Measurements from ENCODE around the gene DDX51.

Gene DDX51

GRCh38 chr12:132164426-132164825 lies 20.3 kb upstream of the DDX51 start:
- H3K79me1 ChIP-seq (ENCODE audit: low read length), result no peaks in the 10 kb centered on the region
- no peak overlapping the region for H2BK120ac ChIP-seq (ENCODE audit: insufficient read depth, low read length, poor library complexity)
- no peak overlapping the region for H3K14ac ChIP-seq (ENCODE audit: low read length)
- H3K36me3 ChIP-seq (ENCODE audit: control insufficient read depth in 1 of 2, insufficient read depth in 2 of 2, low read length in 2 of 2), result no peaks in the 10 kb centered on the region
- H3K9ac ChIP-seq (ENCODE audit: low read length), result no peak overlapping the region
- H3K79me2 ChIP-seq (ENCODE audit: control insufficient read depth, insufficient read depth, low read length, poor library complexity), result no peaks in the 10 kb centered on the region
- 100% methylated on average over 2 of the region's 7 CpGs for WGBS (ENCODE audit: extremely low coverage, insufficient coverage, insufficient read length)
- no peak overlapping the region for H4K8ac ChIP-seq (ENCODE audit: low read depth, low read length)
- H3K9me3 ChIP-seq (ENCODE audit: insufficient read depth, low read depth, low read length), result peaks cover 4% of the 10 kb centered on the region
- H2BK12ac ChIP-seq (ENCODE audit: low read length), result no peak overlapping the region
- H3K18ac ChIP-seq (ENCODE audit: low read length), result no peak overlapping the region
- H2AFZ ChIP-seq (ENCODE audit: insufficient read depth, low read length, poor library complexity), result no peak overlapping the region
- no peak overlapping the region for H4K91ac ChIP-seq (ENCODE audit: low read depth, low read length)
- no peaks in the 10 kb centered on the region for H3K4me1 ChIP-seq (ENCODE audit: control insufficient read depth in 1 of 2, insufficient read depth in 2 of 2, low read length in 2 of 2)
- H3K4me3 ChIP-seq (ENCODE audit: low read depth, low read length), result no peak overlapping the region
- no peak overlapping the region for H3K4me2 ChIP-seq (ENCODE audit: low read length)
- H3K23ac ChIP-seq (ENCODE audit: low read length), result no peak overlapping the region
- H3K27me3 ChIP-seq (ENCODE audit: insufficient read depth, low read length), result no peaks in the 10 kb centered on the region
- no peak overlapping the region for H4K12ac ChIP-seq (ENCODE audit: low read depth, low read length)
- no peak overlapping the region for H3K4ac ChIP-seq (ENCODE audit: low read depth, low read length)
- H2BK5ac ChIP-seq (ENCODE audit: low read depth, low read length, poor library complexity), result no peak overlapping the region
- DNase-seq, result no peak
- H2AK5ac ChIP-seq (ENCODE audit: low read length), result no peak overlapping the region
- no peak overlapping the region for H3K27ac ChIP-seq (ENCODE audit: low read depth, low read length)

DNA sequence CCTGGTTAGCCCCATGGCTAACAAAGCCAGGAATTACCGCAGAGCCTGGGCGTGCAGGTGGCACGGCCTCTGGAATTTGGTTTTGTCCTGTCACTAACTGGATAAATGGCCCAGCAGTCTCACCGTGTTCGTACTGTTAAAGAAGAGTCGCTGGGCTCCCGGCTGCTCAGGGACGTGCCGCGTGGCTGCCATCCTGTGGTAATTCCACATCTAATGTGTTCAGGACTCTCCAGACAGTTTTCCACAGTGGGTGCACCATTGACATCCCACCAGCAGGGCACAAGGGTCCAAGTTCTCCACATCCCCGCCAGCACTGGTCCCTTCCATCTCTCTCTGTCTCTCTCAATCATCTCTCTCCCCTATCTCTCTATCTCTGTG lies 19.8 kb upstream of the DDX51 start:
- peaks cover 4% of the 10 kb centered on the region for H3K9me3 ChIP-seq (ENCODE audit: insufficient read depth, low read depth, low read length)
- H3K36me3 ChIP-seq (ENCODE audit: control insufficient read depth in 1 of 2, insufficient read depth in 2 of 2, low read length in 2 of 2), result no peaks in the 10 kb centered on the region
- no peak overlapping the region for H3K4ac ChIP-seq (ENCODE audit: low read depth, low read length)
- no peaks in the 10 kb centered on the region for H3K79me1 ChIP-seq (ENCODE audit: low read length)
- no peak overlapping the region for H3K14ac ChIP-seq (ENCODE audit: low read length)
- H3K4me1 ChIP-seq (ENCODE audit: control insufficient read depth in 1 of 2, insufficient read depth in 2 of 2, low read length in 2 of 2), result no peaks in the 10 kb centered on the region
- no peak overlapping the region for H4K8ac ChIP-seq (ENCODE audit: low read depth, low read length)
- no peaks in the 10 kb centered on the region for H3K79me2 ChIP-seq (ENCODE audit: control insufficient read depth, insufficient read depth, low read length, poor library complexity)
- H3K4me2 ChIP-seq (ENCODE audit: low read length), result no peak overlapping the region
- no peak overlapping the region for H3K27ac ChIP-seq (ENCODE audit: low read depth, low read length)
- H2BK12ac ChIP-seq (ENCODE audit: low read length), result no peak overlapping the region
- no peak for DNase-seq
- no peak overlapping the region for H3K4me3 ChIP-seq (ENCODE audit: low read depth, low read length)
- H3K23ac ChIP-seq (ENCODE audit: low read length), result no peak overlapping the region
- no peaks in the 10 kb centered on the region for H3K27me3 ChIP-seq (ENCODE audit: insufficient read depth, low read length)
- H3K18ac ChIP-seq (ENCODE audit: low read length), result no peak overlapping the region
- H2AK5ac ChIP-seq (ENCODE audit: low read length), result no peak overlapping the region
- no peak overlapping the region for H2BK120ac ChIP-seq (ENCODE audit: insufficient read depth, low read length, poor library complexity)
- no CpG with 5 or more reads among the region's 11 CpGs for WGBS (ENCODE audit: extremely low coverage, insufficient coverage, insufficient read length)
- H3K9ac ChIP-seq (ENCODE audit: low read length), result no peak overlapping the region
- H4K12ac ChIP-seq (ENCODE audit: low read depth, low read length), result no peak overlapping the region
- no peak overlapping the region for H2AFZ ChIP-seq (ENCODE audit: insufficient read depth, low read length, poor library complexity)
- H4K91ac ChIP-seq (ENCODE audit: low read depth, low read length), result no peak overlapping the region
- H2BK5ac ChIP-seq (ENCODE audit: low read depth, low read length, poor library complexity), result no peak overlapping the region

DNA sequence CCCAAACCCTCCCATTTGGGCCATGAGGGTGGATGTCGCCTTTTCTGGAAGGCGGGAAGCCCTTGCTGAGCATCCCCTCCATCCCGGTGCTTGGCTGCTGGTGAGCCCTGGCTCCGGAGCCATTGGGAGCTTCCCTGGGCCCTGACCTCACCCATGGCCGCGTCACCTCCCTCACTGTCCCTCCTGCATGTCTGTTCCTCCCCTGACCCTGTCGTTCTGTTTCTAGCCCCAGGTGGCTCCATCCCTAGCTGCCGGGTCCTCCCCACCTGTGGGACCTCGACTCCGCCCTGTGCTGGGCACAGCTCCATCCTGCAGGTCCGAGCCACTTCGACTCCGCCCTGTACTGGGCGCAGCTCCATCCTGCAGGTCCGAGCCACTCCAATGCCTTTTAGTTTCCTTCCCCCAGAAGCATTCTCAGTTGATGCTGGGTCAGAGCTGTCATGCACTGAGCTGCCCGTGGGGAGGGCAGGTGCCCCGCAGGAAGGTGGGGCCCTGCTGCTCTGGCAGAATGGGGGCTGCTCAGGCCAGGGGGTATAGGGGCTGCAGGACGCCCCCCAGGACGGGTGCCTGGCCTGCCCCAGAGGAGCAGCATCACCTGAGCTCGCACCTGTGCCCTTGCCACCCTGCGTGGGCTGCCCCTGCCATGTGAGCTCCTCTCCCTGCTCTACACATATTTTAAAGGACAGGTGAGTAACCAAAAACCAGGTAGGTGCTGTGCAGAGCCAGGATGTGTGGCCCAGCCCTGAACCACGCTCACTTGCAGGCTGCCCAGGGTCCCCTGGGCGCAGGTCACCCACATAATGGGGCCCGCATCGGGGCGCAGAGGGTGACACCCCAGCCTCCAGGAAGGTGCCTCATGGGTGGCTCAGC lies 19.2 kb upstream of the DDX51 start:
- no peak overlapping the region for H2BK12ac ChIP-seq (ENCODE audit: low read length)
- no peak overlapping the region for H3K23ac ChIP-seq (ENCODE audit: low read length)
- no peak overlapping the region for H3K18ac ChIP-seq (ENCODE audit: low read length)
- H4K12ac ChIP-seq (ENCODE audit: low read depth, low read length), result no peak overlapping the region
- no peaks in the 10 kb centered on the region for H3K4me1 ChIP-seq (ENCODE audit: control insufficient read depth in 1 of 2, insufficient read depth in 2 of 2, low read length in 2 of 2)
- H3K27me3 ChIP-seq (ENCODE audit: insufficient read depth, low read length), result no peaks in the 10 kb centered on the region
- H3K4me3 ChIP-seq (ENCODE audit: low read depth, low read length), result no peak overlapping the region
- no peak overlapping the region for H3K4ac ChIP-seq (ENCODE audit: low read depth, low read length)
- H3K27ac ChIP-seq (ENCODE audit: low read depth, low read length), result no peak overlapping the region
- H2BK5ac ChIP-seq (ENCODE audit: low read depth, low read length, poor library complexity), result no peak overlapping the region
- H2AFZ ChIP-seq (ENCODE audit: insufficient read depth, low read length, poor library complexity), result no peak overlapping the region
- no peaks in the 10 kb centered on the region for H3K79me2 ChIP-seq (ENCODE audit: control insufficient read depth, insufficient read depth, low read length, poor library complexity)
- H2AK5ac ChIP-seq (ENCODE audit: low read length), result no peak overlapping the region
- no peak overlapping the region for H4K91ac ChIP-seq (ENCODE audit: low read depth, low read length)
- no peaks in the 10 kb centered on the region for H3K36me3 ChIP-seq (ENCODE audit: control insufficient read depth in 1 of 2, insufficient read depth in 2 of 2, low read length in 2 of 2)
- WGBS (ENCODE audit: extremely low coverage, insufficient coverage, insufficient read length), result no CpG with 5 or more reads among the region's 26 CpGs
- no peak overlapping the region for H2BK120ac ChIP-seq (ENCODE audit: insufficient read depth, low read length, poor library complexity)
- H3K79me1 ChIP-seq (ENCODE audit: low read length), result no peaks in the 10 kb centered on the region
- no peak overlapping the region for H4K8ac ChIP-seq (ENCODE audit: low read depth, low read length)
- H3K14ac ChIP-seq (ENCODE audit: low read length), result no peak overlapping the region
- H3K9ac ChIP-seq (ENCODE audit: low read length), result no peak overlapping the region
- H3K9me3 ChIP-seq (ENCODE audit: insufficient read depth, low read depth, low read length), result peaks cover 5% of the 10 kb centered on the region
- H3K4me2 ChIP-seq (ENCODE audit: low read length), result no peak overlapping the region
- no peak for DNase-seq

DNA sequence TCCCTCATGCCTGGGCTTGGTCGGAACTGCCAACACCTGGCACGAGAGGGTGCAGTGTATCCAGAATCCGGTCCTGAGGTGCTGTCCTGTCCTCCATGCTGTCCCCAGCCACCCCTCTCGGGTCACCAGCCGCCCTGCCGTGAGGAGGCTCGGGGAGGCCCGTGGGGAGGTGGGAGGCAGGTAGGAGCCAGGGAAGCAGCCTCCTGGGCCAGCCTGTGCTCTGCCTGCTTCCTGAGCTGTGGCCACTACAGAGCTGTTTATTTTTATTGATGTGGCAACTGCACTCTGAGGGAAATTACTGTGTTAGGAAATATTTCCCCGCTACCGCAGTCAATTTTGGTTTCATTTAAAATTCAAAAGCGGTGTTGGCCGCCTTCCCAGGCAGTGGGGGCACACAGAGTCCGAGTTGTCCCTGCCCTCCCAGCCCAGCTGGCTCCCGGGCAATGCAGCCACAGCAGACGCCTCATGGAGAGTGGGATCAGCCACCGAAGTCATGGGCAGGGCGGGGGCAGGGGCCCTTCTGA lies 18.5 kb upstream of the DDX51 start:
- H3K79me1 ChIP-seq (ENCODE audit: low read length), result no peaks in the 10 kb centered on the region
- no peak overlapping the region for H2AFZ ChIP-seq (ENCODE audit: insufficient read depth, low read length, poor library complexity)
- H2BK12ac ChIP-seq (ENCODE audit: low read length), result no peak overlapping the region
- H3K79me2 ChIP-seq (ENCODE audit: control insufficient read depth, insufficient read depth, low read length, poor library complexity), result no peaks in the 10 kb centered on the region
- H4K12ac ChIP-seq (ENCODE audit: low read depth, low read length), result no peak overlapping the region
- H3K9me3 ChIP-seq (ENCODE audit: insufficient read depth, low read depth, low read length), result peaks cover 11% of the 10 kb centered on the region
- H2BK5ac ChIP-seq (ENCODE audit: low read depth, low read length, poor library complexity), result no peak overlapping the region
- peaks cover 0 to 6% of the 10 kb centered on the region in 2 experiments for H3K36me3 ChIP-seq (ENCODE audit: control insufficient read depth in 1 of 2, insufficient read depth in 2 of 2, low read length in 2 of 2)
- H3K14ac ChIP-seq (ENCODE audit: low read length), result no peak overlapping the region
- no peak overlapping the region for H3K23ac ChIP-seq (ENCODE audit: low read length)
- H3K4me1 ChIP-seq (ENCODE audit: control insufficient read depth in 1 of 2, insufficient read depth in 2 of 2, low read length in 2 of 2), result no peaks in the 10 kb centered on the region
- no peak overlapping the region for H4K8ac ChIP-seq (ENCODE audit: low read depth, low read length)
- no peak overlapping the region for H2BK120ac ChIP-seq (ENCODE audit: insufficient read depth, low read length, poor library complexity)
- H3K27me3 ChIP-seq (ENCODE audit: insufficient read depth, low read length), result no peaks in the 10 kb centered on the region
- H2AK5ac ChIP-seq (ENCODE audit: low read length), result no peak overlapping the region
- no peak overlapping the region for H3K27ac ChIP-seq (ENCODE audit: low read depth, low read length)
- H3K18ac ChIP-seq (ENCODE audit: low read length), result no peak overlapping the region
- H4K91ac ChIP-seq (ENCODE audit: low read depth, low read length), result no peak overlapping the region
- no CpG with 5 or more reads among the region's 17 CpGs for WGBS (ENCODE audit: extremely low coverage, insufficient coverage, insufficient read length)
- H3K9ac ChIP-seq (ENCODE audit: low read length), result no peak overlapping the region
- DNase-seq, result peak in 1 of 2 donors; percentile 7
- H3K4me3 ChIP-seq (ENCODE audit: low read depth, low read length), result no peak overlapping the region
- H3K4ac ChIP-seq (ENCODE audit: low read depth, low read length), result no peak overlapping the region
- no peak overlapping the region for H3K4me2 ChIP-seq (ENCODE audit: low read length)
